Measurements from ENCODE around the gene CBLL1.

The CBLL1 gene

DNA sequence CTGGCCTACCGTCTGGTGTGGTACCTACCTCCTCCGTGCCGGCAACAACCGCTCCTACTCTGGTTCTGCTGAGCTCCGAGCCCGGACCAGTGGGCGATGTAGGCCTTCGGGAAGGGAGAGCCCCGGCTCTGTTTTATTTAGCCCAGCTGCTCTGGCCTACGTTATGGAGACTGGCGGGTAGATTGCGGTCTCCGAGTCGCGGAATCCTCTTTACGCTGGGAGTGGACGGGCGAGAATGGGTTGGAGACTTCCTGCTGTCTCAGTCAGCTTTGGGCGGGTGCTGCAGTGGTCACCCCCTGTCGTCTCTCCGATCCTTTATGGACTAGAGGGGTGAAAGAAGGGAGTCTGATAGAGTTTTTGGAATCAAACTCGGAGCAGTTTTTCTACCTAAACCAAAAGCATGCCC lies 406 bp downstream of the CBLL1 start:
- DNase-seq (ENCODE audit: low read depth in 2 of 2), result no peak

DNA sequence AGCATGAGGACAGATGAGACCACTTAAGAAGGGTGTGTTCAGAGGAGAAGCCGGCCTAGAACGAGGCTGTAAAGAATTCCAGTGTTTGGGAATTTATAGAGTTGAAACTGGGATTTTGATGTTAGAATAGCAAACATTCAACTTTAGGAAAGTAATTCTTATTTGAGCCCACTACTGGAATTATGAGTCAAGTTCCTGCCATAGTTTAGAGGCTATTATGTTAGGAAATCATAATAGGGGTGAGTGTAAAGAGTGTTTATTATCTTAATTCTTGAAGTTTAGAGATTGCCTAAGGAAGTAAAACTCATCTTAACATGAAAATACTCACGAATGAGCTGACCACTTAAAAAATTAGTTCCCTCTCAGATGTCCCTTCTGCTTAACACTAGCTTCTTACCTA lies 2.1 kb downstream of the CBLL1 start:
- DNase-seq (ENCODE audit: low read depth in 2 of 2), result no peak

DNA sequence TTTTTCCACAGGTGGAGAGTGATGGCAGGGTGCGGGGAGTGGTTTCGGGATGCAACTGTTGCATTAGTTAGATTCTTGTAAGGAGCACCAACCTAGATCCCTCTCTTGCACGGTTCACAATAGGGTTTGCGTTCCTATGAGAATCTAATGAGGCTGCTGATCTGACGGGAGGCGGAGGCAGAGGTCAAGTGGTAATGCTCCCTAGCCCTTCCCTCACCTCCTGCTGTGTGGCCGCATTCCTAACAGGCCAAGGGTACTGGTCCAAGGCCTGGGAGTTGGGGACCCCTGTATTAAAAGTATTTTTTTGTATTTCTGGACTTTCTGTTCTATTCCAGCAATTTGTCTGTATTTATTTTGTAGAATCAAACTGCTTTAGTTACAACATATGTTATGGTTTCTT lies 7.2 kb downstream of the CBLL1 start:
- DNase-seq (ENCODE audit: low read depth in 2 of 2), result no peak

DNA sequence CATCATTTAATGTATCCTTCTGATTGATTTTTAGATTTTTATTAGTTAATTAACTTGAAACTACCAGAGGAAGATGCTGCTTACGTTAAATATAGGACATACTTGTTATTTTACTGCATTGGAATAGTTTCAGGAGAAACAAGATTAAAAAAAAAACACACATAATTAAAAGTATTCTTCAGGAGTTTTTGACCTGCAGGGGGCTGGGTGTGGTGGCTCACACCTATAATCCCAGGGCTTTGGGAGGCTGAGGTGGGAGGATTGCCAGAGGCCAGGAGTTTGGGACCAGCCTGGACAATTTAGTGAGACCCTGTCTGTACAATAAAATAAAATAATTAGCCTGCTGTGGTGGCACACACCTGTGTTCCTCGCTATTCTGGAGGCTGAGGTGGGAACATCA lies 10.7 kb downstream of the CBLL1 start:
- no peak for DNase-seq (ENCODE audit: low read depth in 2 of 2)

DNA sequence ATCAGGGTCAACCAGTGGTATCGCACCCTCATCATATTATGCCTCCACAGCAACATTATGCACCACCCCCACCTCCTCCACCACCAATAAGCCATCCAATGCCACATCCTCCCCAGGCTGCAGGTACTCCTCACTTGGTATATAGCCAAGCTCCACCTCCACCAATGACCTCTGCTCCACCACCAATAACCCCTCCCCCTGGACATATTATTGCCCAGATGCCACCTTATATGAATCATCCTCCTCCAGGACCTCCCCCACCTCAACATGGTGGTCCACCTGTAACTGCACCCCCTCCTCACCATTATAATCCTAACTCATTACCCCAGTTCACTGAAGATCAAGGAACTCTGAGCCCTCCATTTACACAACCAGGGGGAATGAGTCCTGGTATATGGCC lies 14.7 kb downstream of the CBLL1 start:
- no peak for DNase-seq (ENCODE audit: low read depth in 2 of 2)

DNA sequence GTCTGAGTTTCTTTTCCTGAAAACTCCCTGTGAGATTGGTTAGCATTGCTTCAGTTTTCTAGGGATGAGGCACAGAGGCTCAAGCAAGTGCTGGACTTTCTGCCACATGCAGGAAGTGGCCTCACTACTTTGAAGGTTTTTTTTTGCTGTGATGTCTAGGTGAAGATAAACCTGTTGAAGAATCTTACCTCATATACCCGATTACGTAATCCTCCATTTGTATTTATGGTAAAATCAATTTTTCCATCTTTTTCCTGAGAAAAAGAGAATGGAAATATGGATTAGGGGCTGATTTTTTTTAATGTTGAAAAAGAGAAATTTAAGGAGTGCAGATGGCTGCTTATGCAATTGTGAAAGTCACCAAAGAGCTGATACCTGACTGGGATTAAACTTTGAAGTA lies 23.4 kb downstream of the CBLL1 start:
- no peak for DNase-seq (ENCODE audit: low read depth in 2 of 2)

DNA sequence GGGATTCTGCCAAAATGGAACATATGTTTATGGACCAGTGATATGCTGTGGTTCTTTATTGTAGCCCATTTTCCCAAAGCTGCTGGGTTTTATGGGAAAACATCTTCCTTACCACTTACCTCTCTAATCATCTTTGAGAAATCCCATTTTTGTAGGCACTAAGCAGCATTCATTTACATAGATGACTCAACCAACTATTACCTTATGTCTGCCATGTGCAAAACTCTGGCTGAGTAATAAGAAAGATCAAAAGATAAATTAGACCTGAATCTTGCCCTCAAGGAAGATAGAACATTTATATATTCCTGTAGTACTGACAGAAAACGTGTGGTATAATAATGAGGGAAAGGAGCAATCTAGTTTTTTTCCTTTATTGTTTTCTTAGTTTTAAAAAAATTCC lies 24.3 kb downstream of the CBLL1 start:
- DNase-seq (ENCODE audit: low read depth in 2 of 2), result no peak

DNA sequence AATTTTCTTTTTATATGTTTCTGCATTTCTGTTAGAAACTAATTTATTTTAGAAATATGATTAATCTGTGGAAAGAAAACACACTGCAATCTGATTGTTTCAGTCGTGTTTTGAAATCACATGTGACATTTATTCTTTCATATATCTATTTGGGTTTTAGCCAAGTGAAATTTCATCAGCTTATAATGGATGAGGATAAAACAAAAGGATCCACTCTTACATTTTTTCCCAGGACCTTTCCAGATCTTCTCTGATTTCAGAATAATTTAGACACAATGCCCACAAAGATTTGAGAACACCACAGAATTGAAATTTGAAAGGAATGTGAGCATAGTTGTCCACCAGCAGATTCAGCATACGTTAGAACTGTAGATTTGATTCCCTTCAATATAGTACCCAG lies 29.1 kb downstream of the CBLL1 start:
- DNase-seq (ENCODE audit: low read depth in 2 of 2), result no peak

DNA sequence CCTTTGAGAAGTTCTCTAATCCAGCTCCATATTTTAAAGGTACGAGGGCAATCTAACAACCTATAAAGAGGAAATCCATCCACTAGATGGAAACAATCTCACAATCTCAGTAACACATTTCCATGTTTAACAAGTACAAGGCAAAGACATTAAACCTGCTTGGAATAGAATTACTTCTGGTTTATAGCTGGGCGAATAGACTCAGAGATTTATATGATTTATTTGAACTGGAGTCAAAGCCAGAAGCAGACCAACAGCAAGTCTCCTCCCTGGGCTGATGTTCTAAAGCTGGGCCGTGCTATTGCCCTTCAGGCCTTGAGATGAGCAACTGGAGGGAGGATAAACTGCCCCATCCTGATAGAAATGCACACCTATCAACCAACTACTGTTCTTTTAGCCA lies 33.8 kb downstream of the CBLL1 start:
- no peak for DNase-seq (ENCODE audit: low read depth in 2 of 2)

DNA sequence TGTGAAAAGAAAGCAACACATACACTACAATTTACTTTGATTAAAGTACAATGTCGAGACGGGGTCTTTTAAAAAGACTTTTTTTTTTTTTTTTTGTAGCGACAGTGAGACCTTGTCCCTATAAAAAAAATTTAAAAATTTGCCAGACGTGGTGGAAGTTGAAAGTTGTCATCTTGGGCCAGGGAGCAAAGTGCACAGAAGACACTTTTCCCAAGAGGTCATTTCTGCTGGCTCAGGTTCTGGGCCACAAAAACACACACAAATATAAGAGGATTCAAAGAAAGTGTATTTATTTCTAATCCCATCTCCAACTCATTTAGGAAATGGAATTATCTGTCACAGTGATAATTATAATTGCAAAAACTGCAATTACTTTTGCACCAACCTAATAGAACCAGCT lies 34.3 kb downstream of the CBLL1 start:
- no peak for DNase-seq (ENCODE audit: low read depth in 2 of 2)

DNA sequence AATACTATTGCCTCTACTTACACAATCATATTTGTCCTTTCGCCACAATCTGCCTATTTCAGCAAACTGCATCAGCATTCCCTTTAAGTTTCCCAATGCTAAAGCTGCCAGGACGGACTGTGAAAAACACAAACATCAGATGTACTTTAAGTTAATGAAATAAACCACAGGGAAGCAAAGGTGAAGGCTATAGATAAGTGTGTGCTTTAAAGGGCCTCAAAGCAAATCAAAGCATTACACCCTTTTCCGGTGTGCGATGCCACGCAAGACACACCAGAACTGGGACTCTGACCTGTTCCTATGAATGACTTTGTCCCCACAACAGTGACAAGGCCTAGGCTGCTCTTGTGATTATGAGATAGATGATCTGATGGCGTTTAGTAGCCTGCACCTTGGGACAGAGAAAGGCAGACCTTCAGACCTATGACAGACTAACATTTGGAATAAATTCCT lies 35.7 kb downstream of the CBLL1 start:
- DNase-seq (ENCODE audit: low read depth in 2 of 2), result no peak

DNA sequence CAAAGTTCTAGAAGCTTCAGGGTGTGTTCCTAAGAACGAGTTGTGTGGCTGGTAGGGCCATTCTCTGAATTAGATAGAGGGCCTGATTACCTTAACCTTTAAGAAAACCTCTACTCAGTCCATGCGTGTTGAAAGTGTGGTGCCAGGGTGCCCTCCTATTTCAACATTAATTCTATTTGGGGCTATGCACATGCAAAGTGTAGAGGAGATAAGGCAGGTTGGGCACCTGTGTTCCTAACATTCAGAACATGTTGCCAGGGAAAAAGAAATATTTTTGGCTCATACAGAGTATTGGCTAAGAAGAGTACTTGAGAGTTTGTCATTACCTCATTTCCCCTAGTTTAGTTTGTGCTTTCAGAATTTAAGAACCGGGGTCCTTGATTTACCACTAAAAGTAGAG lies 38.4 kb downstream of the CBLL1 start:
- DNase-seq (ENCODE audit: low read depth in 2 of 2), result no peak

DNA sequence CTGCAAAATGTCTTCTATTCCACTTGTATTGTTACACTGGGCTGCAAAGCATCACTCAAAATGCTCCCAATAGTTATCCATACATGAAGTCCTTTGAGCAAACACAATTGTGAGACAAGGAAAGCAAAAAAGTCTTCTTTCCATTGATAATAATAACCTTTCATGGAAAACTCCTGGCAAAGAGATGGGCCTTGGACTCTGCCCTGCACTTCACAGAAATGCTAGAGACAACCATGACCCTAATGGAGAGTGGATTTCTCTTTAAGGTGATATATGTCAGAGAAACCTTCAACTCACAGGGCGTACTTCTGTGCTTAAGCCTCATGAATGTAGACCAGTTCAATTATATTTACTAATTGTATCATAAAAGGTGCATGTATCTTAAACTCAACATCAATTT lies 39.7 kb downstream of the CBLL1 start:
- DNase-seq (ENCODE audit: low read depth in 2 of 2), result no peak

DNA sequence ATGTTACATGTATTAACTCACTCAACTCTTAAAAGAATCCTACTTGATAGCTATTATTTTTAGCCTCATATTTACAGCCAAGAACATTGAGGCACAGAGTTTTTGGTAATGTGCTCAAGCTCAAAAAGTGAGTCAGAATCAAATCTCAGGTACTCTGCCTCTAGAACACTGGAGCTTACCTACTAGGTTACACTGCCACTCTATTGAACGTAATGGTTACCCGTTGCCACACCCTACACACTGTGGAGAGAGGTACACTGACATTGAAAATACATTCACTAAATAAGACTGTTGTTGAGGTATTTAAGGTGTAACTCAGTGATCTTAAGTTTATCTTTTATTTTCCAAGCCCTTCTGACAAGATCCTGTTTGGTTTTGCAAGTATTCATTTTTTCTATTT lies 41.2 kb downstream of the CBLL1 start:
- no peak for DNase-seq (ENCODE audit: low read depth in 2 of 2)

DNA sequence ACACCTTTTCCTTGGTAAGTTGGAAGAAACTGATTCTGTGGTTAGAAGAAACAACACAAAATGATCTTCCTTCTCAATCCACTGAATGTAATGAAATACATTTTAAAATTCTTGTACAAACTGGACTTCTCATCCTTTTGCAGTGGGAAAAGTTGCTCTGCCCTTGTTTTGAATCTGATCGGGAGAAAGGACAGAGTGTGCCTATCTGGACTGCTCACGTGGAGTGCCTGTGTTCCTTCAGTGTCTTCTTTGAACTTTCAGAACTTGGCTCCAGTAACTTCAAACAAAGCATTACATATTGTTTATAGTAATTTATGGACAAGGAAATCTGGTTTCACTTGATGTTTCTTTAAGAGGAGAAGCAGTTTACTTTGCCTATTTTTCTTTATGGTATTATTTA lies 42.0 kb downstream of the CBLL1 start:
- no peak for DNase-seq (ENCODE audit: low read depth in 2 of 2)

DNA sequence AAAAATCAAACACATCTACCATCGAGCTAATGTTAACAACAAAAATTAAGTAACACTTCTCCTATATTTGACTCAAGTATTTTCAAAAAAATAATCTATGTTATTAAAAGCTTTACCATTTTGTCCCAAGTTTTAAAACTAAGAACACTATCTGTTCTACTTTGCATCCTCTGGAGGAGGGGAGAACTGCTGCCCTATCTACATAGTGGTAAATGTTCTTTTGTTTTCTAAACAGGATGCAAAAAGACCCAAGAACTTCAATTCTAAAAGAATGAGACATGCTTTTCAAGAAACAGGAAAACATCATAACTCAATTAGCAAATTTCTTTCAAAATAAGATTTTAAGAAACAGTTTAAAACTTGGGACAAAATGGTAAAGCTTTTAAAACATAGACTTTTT lies 44.3 kb downstream of the CBLL1 start:
- DNase-seq (ENCODE audit: low read depth in 2 of 2), result no peak

DNA sequence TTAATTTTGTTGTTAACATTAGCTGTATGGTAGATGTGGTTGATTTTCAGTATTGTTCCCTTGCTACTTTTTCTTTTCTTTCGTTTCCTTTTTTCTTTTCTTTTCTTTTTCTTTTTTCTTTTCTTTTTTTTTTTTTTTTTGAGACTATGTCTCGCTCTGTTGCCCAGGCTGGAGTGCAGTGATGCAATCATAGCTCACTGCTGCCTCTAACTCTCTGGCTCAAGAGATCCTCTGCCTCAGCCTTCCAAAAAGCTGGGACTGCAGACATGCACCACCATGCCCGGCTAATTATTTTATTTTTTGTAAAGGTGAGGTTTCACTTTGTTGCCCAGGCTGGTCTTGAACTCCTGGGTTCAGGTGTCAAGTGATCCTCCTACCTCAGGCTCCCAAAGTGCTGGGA lies 44.7 kb downstream of the CBLL1 start:
- DNase-seq (ENCODE audit: low read depth in 2 of 2), result no peak

DNA sequence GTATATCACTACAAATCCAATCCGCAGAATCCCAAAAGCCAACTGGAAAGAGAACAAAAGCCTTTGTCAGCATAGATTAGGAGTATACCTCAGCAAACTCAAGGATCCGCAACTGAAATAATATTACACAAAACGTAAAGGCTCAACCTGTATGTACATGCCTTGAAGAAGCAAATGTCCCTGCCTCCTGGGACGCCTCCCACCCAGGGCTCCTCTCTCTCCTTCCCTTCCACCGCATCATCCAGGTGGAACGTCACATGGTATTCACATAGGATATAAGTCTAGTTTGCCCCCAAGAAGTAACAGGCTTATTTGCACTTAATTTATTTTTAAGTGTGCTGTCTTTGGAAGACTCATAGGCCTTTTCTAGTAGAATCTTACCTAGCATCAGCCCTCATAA lies 45.7 kb downstream of the CBLL1 start:
- DNase-seq (ENCODE audit: low read depth in 2 of 2), result no peak

DNA sequence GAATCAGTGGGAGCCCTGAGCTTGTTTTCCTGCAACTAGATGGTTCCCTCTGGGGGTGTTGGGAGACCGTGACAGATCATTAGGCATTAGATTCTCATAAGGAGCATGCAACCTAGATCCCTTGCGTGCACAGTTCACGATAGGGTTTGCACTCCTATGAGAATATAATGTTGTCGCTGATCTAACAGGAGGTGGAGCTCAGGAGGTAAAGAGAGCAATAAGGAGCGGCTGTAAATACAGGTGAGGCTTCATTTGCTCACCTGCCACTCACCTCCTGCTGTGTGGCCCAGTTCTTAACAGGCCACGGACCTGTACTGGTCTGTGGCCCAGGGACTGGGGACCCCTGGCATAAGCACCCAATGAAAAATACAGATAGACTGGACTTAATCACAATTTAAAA lies 48.4 kb downstream of the CBLL1 start:
- no peak for DNase-seq (ENCODE audit: low read depth in 2 of 2)

DNA sequence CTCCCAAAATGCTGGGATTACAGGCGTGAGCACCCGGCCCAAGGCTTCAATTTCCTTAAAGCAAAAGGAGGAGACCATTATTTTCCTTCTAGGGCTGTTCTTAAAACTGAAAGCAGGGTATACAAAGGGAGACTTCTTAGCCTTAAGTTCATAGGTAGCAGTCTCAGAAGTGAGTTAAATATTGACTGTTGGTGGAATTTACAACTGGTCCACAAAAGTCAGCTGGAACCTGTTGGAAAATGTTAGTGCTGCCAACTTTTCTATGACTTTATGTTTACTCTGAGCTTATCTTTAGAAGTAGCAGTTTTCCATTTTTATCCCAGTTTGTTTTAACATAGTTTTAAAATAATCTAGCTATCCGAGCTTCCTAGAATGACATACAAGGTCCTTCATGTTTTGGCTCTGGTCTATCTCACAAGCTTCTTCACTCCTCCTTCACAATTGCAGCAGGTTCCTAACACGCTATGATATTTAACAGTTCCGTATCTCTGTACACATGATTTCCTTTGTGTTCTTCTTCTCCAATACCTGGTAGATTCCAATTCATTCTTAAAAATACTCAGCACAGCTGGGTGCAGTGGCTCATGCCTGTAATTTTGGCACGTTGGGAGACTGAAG lies 55.8 kb downstream of the CBLL1 start:
- no peak for DNase-seq (ENCODE audit: low read depth in 2 of 2)

DNA sequence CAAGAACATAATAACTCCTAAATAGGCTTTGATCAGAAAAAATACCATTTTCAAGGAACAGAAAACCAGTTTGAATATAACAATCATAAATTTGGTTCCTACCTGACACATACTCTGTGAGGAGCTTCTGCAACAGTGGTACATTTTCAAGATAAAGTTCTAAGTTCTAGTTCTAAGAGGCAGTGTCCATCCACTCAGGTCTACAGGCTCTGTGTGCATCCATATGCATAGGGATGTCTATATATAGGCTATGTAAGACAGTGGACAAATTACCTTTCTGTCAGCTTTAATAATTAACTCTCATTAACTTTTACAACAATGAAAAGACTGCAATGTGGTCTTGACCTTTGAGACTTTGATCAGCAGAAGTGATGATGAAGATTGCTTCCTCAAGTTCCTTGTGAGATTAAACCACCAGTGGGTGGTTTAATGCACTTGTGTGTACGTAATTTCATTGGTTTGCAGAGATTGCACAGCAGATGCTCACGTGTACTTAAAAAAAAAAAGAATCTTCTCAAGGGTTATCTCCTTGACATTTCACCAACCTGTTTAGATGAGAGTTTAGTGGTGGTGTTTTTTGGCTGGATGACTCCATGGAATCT lies 59.2 kb downstream of the CBLL1 start, which contains the start of gene SLC26A3:
Gene SLC26A3, minus strand, starts transcription at position 215 of the 602 bp plus-strand sequence. CDS start 8,714 bp downstream, outside the sequence.
- no peak for DNase-seq (ENCODE audit: low read depth in 2 of 2)

DNA sequence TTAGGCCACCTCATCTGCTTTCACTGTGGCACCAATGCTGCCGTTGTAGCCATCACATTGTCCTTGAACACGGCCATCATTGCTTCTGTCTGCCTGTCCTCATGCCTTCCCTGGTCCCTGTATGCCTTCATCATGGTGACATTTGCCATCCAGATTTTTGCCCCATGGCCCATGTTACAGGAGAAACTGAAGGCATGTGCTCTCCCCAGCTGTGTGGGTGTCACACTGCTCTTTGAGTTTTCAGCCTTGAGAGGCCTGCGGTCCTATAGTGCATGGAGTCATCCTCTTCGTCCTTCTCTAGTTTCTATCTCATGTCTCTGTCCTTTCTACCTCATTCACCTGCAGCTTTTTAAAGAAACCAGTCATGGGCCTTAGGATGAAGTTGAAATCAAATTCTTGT lies 65.2 kb downstream of the CBLL1 start:
- DNase-seq (ENCODE audit: low read depth in 2 of 2), result no peak

DNA sequence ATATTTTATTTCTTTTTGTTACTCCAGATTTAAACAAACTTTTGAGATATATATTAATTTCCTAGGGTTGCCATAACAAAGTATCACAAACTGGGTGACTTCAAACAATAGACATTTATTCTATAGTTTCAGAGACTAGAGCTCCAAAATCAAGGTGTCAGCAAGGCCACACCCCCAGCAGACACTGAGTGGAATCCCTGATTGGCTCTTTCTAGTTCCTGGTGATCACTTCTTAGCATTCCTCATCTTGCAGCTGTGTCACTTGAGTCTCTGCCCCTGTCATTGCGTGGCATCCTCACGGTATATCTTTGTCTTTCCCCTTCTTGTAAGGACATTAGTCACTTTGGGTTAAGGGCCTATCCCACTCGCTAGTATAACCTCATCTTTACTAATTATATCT lies 66.7 kb downstream of the CBLL1 start:
- no peak for DNase-seq (ENCODE audit: low read depth in 2 of 2)

All from stimulated activated CD4-positive, alpha-beta T cell treated with anti-CD3 and anti-CD28 coated beads, Interleukin-1b, Interleukin-23, amount 100 ng/mL, for 1 hour (primary cell).